Heart left ventricle (tissue), 16 donors: Measurements from ENCODE around the gene COX8A. TPM values are rescaled to one million over a fixed set of nuclear protein-coding genes. Genes with fewer than 3 reads are reported as not detected.

Experiments
- ATAC-seq, 4 donors: fragments of 200-7000 bp; cut with Tn5 transposase; one replicate each; pipeline ENCODE4 v1.9.1; 2020 to 2022; ENCODE audit warnings: moderate library complexity in 4 of 4, mild to moderate bottlenecking in 3 of 4, moderate number of reproducible peaks in 1 of 4
- DNase-seq, 5 donors: peaks; one replicate each; pipeline ENCODE4 v3.0.0-alpha.2; 2020
- H3K27ac ChIP-seq, 12 donors: fragments of 200-600 bp; sonication (generic) in 4 of 12; one replicate each; pipeline versions ENCODE4 v1.5.0 to v1.8.0; 2016 to 2022; ENCODE audit warnings: mild to moderate bottlenecking in 2 of 12
- H3K27me3 ChIP-seq, 9 donors: fragments of 200-600 bp; sonication (generic) in 2 of 9; one replicate each; pipeline versions ENCODE4 v1.5.1 to v1.8.0; 2016 to 2022; ENCODE audit warnings: mild to moderate bottlenecking in 3 of 9
- H3K36me3 ChIP-seq, 9 donors: fragments of 200-600 bp; sonication (generic) in 2 of 9; one replicate each; pipeline versions ENCODE4 v1.5.0 to v1.8.0; 2018 to 2022; ENCODE audit warnings: mild to moderate bottlenecking in 2 of 9
- H3K4me1 ChIP-seq, 12 donors: fragments of 200-600 bp; sonication (generic) in 4 of 12; one replicate each; pipeline versions ENCODE4 v1.5.0 to v1.8.0; 2016 to 2022; ENCODE audit warnings: mild to moderate bottlenecking in 3 of 12
- H3K4me3 ChIP-seq, 12 donors: fragments of 200-600 bp; sonication (generic) in 4 of 12; one replicate each; pipeline versions ENCODE4 v1.5.0 to v1.8.0; 2017 to 2022; ENCODE audit warnings: mild to moderate bottlenecking in 9 of 12, moderate library complexity in 4 of 12
- H3K9me3 ChIP-seq, 12 donors: fragments of 200-600 bp; sonication (generic) in 4 of 12; one replicate each; pipeline versions ENCODE4 v1.5.0 to v1.8.0; 2016 to 2022; ENCODE audit warnings: mild to moderate bottlenecking in 1 of 12
- CTCF ChIP-seq, 12 donors: fragments of 200-600 bp; sonication (generic) in 4 of 12; IDR thresholded peaks; one replicate each; pipeline versions ENCODE4 v1.5.0 to v1.8.0; 2018 to 2022; ENCODE audit warnings: antibody characterized with exemption in 12 of 12, mild to moderate bottlenecking in 5 of 12
- POLR2A ChIP-seq, 2 donors: fragments of 450-650 bp; IDR thresholded peaks; one replicate each; pipeline ENCODE4 v1.6.1; 2017; ENCODE audit warnings: antibody characterized with exemption in 2 of 2, mild to moderate bottlenecking in 2 of 2, moderate library complexity in 2 of 2
- WGBS, 4 donors: extraction: QIAGEN DNeasy Blood & Tissue Kit in 2 of 4; methylation state at CpG; one replicate each; pipeline versions ENCODE4 v1.1.5 to v1.1.7; 2013 to 2018; 5-methylcytosine and 5-hydroxymethylcytosine counted together
- intact Hi-C, 10 donors: fragments of 100-400 bp; cut with DNase I; formaldehyde crosslinking; loops; one replicate each; pipeline versions ENCODE4 v1.11.1 to v1.14.2; 2022
- polyA plus RNA-seq, 2 donors: library from polyadenylated mRNA; stranded (reverse); fragments of 200-250 nt; gene quantifications; one replicate each; pipeline ENCODE4 v1.2.3, GENCODE V29; 2013
- total RNA-seq, 9 donors: library from RNA; depleted of rRNA in 2 of 9; stranded (reverse); fragments of >200 nt in 2 of 9; fragmentation: NEBNext Ultra II Directional in 3 of 9; extraction: Animal tissue kit (Norgen Biotek cat#: 25700) in 3 of 9; gene quantifications; one replicate each; pipeline versions ENCODE4 v1.1.0 to v1.2.4, GENCODE V29; 2016 to 2023
- donor health status: ischemic (EF 13 %, LVEDD 7.1; RV severe dilation, severe dysfunction).
- donor health status: healthy with polysubstance abuse.
- donor health status: DM: no; HTN: yes; CAD: no.
- donor health status: DM: no; HTN: no; CAD: no.
- donor health status: ischemic (EF 25% LVEDD 6.9; RV normal size, moderate dysfunction).
- donor health status: ischemic (EF 25% LVEDD 5.7; RV mildly dilated, moderate dysfunction).
- donor health status: healthy.
- donor health status: DM: yes; HTN: yes; CAD: no.
- donor health status: ischemic (EF 35%, LVEDD 5.7; RV mildly dilated, moderate dysfunction).
- donor health status: nonischemic (EF 11% LVEDD 7.7; RV severe dilation, severe dysfunction).
- donor health status: DM: yes; HTN: yes; CAD: no.
- donor health status: PGD.
- donor health status: ischemic (EF 29% LVEDD 5.4; RV normal size, mild dysfunction).
- donor health status: nonischemic (EF 23%, LVEDD 6.1; RV moderate dilation, normal function).

COX8A gene
- total and polyA plus RNA-seq, 11 donors: 673 to 2,448 (median 1,029) TPM

DNA sequence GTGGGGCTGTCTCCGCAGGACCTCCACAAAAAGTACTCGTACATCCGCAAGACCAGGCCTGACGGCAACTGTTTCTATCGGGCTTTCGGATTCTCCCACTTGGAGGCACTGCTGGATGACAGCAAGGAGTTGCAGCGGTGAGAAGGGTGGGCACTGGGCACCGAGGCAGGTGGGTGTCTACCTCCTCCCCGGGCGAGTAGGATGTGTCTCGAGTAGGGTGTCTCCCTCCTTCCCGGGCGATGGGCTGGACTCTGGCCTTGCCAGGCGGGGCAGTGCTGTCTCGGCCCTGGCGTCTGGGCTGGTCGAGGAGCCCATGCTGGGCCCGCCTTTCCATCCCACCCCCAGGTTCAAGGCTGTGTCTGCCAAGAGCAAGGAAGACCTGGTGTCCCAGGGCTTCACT, 22.1 kb downstream of the COX8A start:
- no peaks in the 10 kb centered on the region for H3K9me3 ChIP-seq
- H3K4me1 ChIP-seq: peaks cover 0 to 42% (median 26%) of the 10 kb centered on the region in 12 donors
- no peak overlapping the region for H3K4me3 ChIP-seq
- H3K27me3 ChIP-seq: peaks cover 0 to 18% (median 0%) of the 10 kb centered on the region in 9 donors
- H3K36me3 ChIP-seq: peaks cover 0 to 61% (median 50%) of the 10 kb centered on the region in 9 donors
- DNase-seq (no peak), ATAC-seq (no peak)
- WGBS, 4 donors: 90 to 93% (median 91%) methylated on average over 15 to 18 of the region's 18 CpGs
- TF ChIP-seq CTCF (IDR thresholded peaks at IDR 0.05) (no peak), POLR2A (IDR thresholded peaks at IDR 0.05) (no peak)
- intact Hi-C loops: no loop called here
- H3K27ac ChIP-seq: no peak overlapping the region

GRCh38 chr11:63997104-63997700, 22.8 kb downstream of the COX8A start:
- Histone ChIP-seq H3K27me3 (peaks cover 0 to 21% (median 0%) of the 10 kb centered on the region in 9 donors), H3K4me1 (peaks cover 0 to 49% (median 33%) of the 10 kb centered on the region in 12 donors), H3K9me3 (no peaks in the 10 kb centered on the region), H3K36me3 (peaks cover 0 to 55% (median 45%) of the 10 kb centered on the region in 9 donors), H3K27ac (no peak overlapping the region), H3K4me3 (no peak overlapping the region)
- no peak for ATAC-seq
- TF ChIP-seq POLR2A (IDR thresholded peaks at IDR 0.05): no peak
- TF ChIP-seq CTCF (IDR thresholded peaks at IDR 0.05): no peak
- WGBS, 4 donors: 93 to 96% (median 94%) methylated on average over 13 to 27 of the region's 27 CpGs
- DNase-seq: no peak
- intact Hi-C loops: no loop called here

GRCh38 chr11:63997801-63998337, 23.4 kb downstream of the COX8A start:
- ATAC-seq: no peak
- Histone ChIP-seq H3K4me3 (no peak overlapping the region), H3K4me1 (peaks cover 0 to 51% (median 37%) of the 10 kb centered on the region in 12 donors), H3K27ac (no peak overlapping the region), H3K9me3 (no peaks in the 10 kb centered on the region), H3K36me3 (peaks cover 0 to 51% (median 43%) of the 10 kb centered on the region in 9 donors), H3K27me3 (peaks cover 0 to 21% (median 0%) of the 10 kb centered on the region in 9 donors)
- DNase-seq: no peak
- 81 to 85% (median 83%) methylated on average over 7 to 11 of the region's 11 CpGs for WGBS, 4 donors
- TF ChIP-seq CTCF (IDR thresholded peaks at IDR 0.05) (no peak), POLR2A (IDR thresholded peaks at IDR 0.05) (no peak)
- intact Hi-C loops: loop anchor here in 2 of 10 donors (2.0 kb wide), 1 partner anchor 151 kb away; no protein-coding TSS in a partner anchor

- H3K27ac ChIP-seq: no peak overlapping the region
- peaks cover 0 to 21% (median 0%) of the 10 kb centered on the region in 9 donors for H3K27me3 ChIP-seq
- peak in 1 of 4 donors; percentile 0 for ATAC-seq
- peaks cover 0 to 44% (median 38%) of the 10 kb centered on the region in 9 donors for H3K36me3 ChIP-seq
- H3K4me1 ChIP-seq: peaks cover 0 to 49% (median 37%) of the 10 kb centered on the region in 12 donors
- DNase-seq: no peak
- peak overlapping the region in 10 of 12 donors; percentile 25 to 60 (median 50) for H3K4me3 ChIP-seq
- H3K9me3 ChIP-seq: no peaks in the 10 kb centered on the region
- 65 to 74% (median 73%) methylated on average over 9 to 54 of the region's 54 CpGs for WGBS, 4 donors
- intact Hi-C loops: loop anchor here in 2 of 10 donors (2.0 kb wide), 1 partner anchor 150 kb away; no protein-coding TSS in a partner anchor
- TF ChIP-seq POLR2A (IDR thresholded peaks at IDR 0.05): no peak
- peak in 1 of 12 donors; percentile 7 for TF ChIP-seq CTCF (IDR thresholded peaks at IDR 0.05)
These were observed 24.3 kb downstream of the COX8A start for GRCh38 chr11:63998558-63999348.
